ENCODE measurements around the gene LHFPL6. TPM values are rescaled to one million over a fixed set of nuclear protein-coding genes. Genes with fewer than 3 reads are reported as not detected.

LHFPL6 gene
- total RNA-seq, 1 donor from 2014 or later, result 174 TPM

GRCh38 chr13:39512687-39513086 is 90.3 kb downstream of the LHFPL6 start:
- Mint-ChIP-seq H3K27me3 (ENCODE audit: unreplicated experiment) (no peaks in the 10 kb centered on the region), H3K4me1 (ENCODE audit: unreplicated experiment) (peaks cover 44% of the 10 kb centered on the region), H3K9me3 (ENCODE audit: unreplicated experiment) (no peaks in the 10 kb centered on the region), H3K4me3 (ENCODE audit: unreplicated experiment) (no peak overlapping the region), H3K36me3 (ENCODE audit: unreplicated experiment) (peaks cover 6% of the 10 kb centered on the region), H3K27ac (ENCODE audit: unreplicated experiment) (no peak overlapping the region)
- no peak for DNase-seq (ENCODE audit: extremely low spot score, unreplicated experiment)
- no peak for TF ChIP-seq CTCF (IDR thresholded peaks at IDR 0.05)

- Mint-ChIP-seq H3K27ac (ENCODE audit: unreplicated experiment) (peak overlapping the region; percentile 12), H3K27me3 (ENCODE audit: unreplicated experiment) (no peaks in the 10 kb centered on the region), H3K9me3 (ENCODE audit: unreplicated experiment) (no peaks in the 10 kb centered on the region), H3K4me1 (ENCODE audit: unreplicated experiment) (peaks cover 41% of the 10 kb centered on the region), H3K4me3 (ENCODE audit: unreplicated experiment) (no peak overlapping the region), H3K36me3 (ENCODE audit: unreplicated experiment) (peaks cover 6% of the 10 kb centered on the region)
- no peak for TF ChIP-seq CTCF (IDR thresholded peaks at IDR 0.05)
- DNase-seq (ENCODE audit: extremely low spot score, unreplicated experiment), result no peak
Observed at GRCh38 chr13:39510316-39510695, 92.7 kb downstream of the LHFPL6 start.

GRCh38 chr13:39509616-39510315 is 93.2 kb downstream of the LHFPL6 start:
- Mint-ChIP-seq H3K36me3 (ENCODE audit: unreplicated experiment) (peaks cover 6% of the 10 kb centered on the region), H3K4me3 (ENCODE audit: unreplicated experiment) (no peak overlapping the region), H3K4me1 (ENCODE audit: unreplicated experiment) (peaks cover 40% of the 10 kb centered on the region), H3K9me3 (ENCODE audit: unreplicated experiment) (no peaks in the 10 kb centered on the region), H3K27me3 (ENCODE audit: unreplicated experiment) (no peaks in the 10 kb centered on the region), H3K27ac (ENCODE audit: unreplicated experiment) (peak overlapping the region; percentile 12)
- no peak for TF ChIP-seq CTCF (IDR thresholded peaks at IDR 0.05)
- DNase-seq (ENCODE audit: extremely low spot score, unreplicated experiment), result no peak

GRCh38 chr13:39506559-39507390 is 96.2 kb downstream of the LHFPL6 start:
- no peak overlapping the region for H3K4me3 Mint-ChIP-seq (ENCODE audit: unreplicated experiment)
- no peaks in the 10 kb centered on the region for H3K27me3 Mint-ChIP-seq (ENCODE audit: unreplicated experiment)
- DNase-seq (ENCODE audit: extremely low spot score, unreplicated experiment), result no peak
- no peak for TF ChIP-seq CTCF (IDR thresholded peaks at IDR 0.05)
- H3K36me3 Mint-ChIP-seq (ENCODE audit: unreplicated experiment), result peaks cover 7% of the 10 kb centered on the region
- H3K9me3 Mint-ChIP-seq (ENCODE audit: unreplicated experiment), result peaks cover 5% of the 10 kb centered on the region
- H3K4me1 Mint-ChIP-seq (ENCODE audit: unreplicated experiment), result peaks cover 38% of the 10 kb centered on the region
- H3K27ac Mint-ChIP-seq (ENCODE audit: unreplicated experiment), result peak overlapping the region; percentile 8

GRCh38 chr13:39505151-39505550 is 97.8 kb downstream of the LHFPL6 start:
- no peak for DNase-seq (ENCODE audit: extremely low spot score, unreplicated experiment)
- H3K27ac Mint-ChIP-seq (ENCODE audit: unreplicated experiment), result no peak overlapping the region
- peaks cover 8% of the 10 kb centered on the region for H3K36me3 Mint-ChIP-seq (ENCODE audit: unreplicated experiment)
- no peak overlapping the region for H3K4me3 Mint-ChIP-seq (ENCODE audit: unreplicated experiment)
- peaks cover 5% of the 10 kb centered on the region for H3K9me3 Mint-ChIP-seq (ENCODE audit: unreplicated experiment)
- no peak for TF ChIP-seq CTCF (IDR thresholded peaks at IDR 0.05)
- peaks cover 37% of the 10 kb centered on the region for H3K4me1 Mint-ChIP-seq (ENCODE audit: unreplicated experiment)
- no peaks in the 10 kb centered on the region for H3K27me3 Mint-ChIP-seq (ENCODE audit: unreplicated experiment)

Data from osteocyte (in vitro differentiated cells).